K562 (cell line): ENCODE results near the gene FRYL. TPM values are rescaled to one million over a fixed set of nuclear protein-coding genes. Genes with fewer than 3 reads are reported as not detected.

ENCODE experiments used
- ATAC-seq: fragments of 200-7000 bp; cut with Tn5 transposase; 3 replicates; pipeline ENCODE4 v1.9.1; 2020; ENCODE audit warnings: moderate library complexity
- BruUV-seq: library from RNA; stranded (reverse); fragments of 400-500 nt; replicated peaks from 2 replicates; lab custom pipeline; 2021; lab: Mats Ljungman, UMichigan
- CTCF ChIA-PET: fragments of 300-600 bp; formaldehyde crosslinking; extraction: SDS; loops from one replicate; lab custom pipeline; 2021; ENCODE audit warnings: low intra/inter-chr PET ratio; lab: Yijun Ruan, JAX
- POLR2A ChIA-PET: fragments of 300-600, 350-650 bp; sonication (Branson Sonifier 250); formaldehyde crosslinking; extraction: SDS; loops from one replicate; lab custom pipeline; 2021; ENCODE audit warnings: antibody characterized with exemption, inconsistent platforms; lab: Yijun Ruan, JAX
- DNase-seq, 4 experiments: peaks; one replicate each; pipeline versions ENCODE4 v3.0.0 to v3.0.0-alpha.2; 2011 to 2018; ENCODE audit warnings: low spot score in 3 of 4, mixed read lengths in 3 of 4; ENCODE audit errors: extremely low read depth in 1 of 4
- FAIRE-seq: peaks from 2 replicates; lab custom pipeline; 2011; peaks lifted over from hg19 to GRCh38; lab: Jason Lieb, UNC
- H2AFZ ChIP-seq: 2 replicates; pipeline ENCODE4 v1.6.0; 2011; ENCODE audit warnings: low read depth, low read length, control low read depth, inconsistent platforms
- H3K27ac ChIP-seq: fragments of 200-600 bp; 3 replicates; pipeline ENCODE4 v1.8.0; 2011; ENCODE audit warnings: low read depth, mild to moderate bottlenecking, control low read depth, inconsistent platforms, low read length, moderate library complexity, mixed read lengths; ENCODE audit errors: extremely low read depth
- H3K27me3 ChIP-seq, 2 experiments: fragments of 300-600 bp in 1 of 2; 2 replicates in 1 of 2; 3 replicates in 1 of 2; pipeline versions ENCODE4 v1.6.0 to v1.8.0; 2011; ENCODE audit warnings: inconsistent platforms in 2 of 2, low read length in 2 of 2, mild to moderate bottlenecking in 1 of 2, mixed read lengths in 1 of 2, moderate library complexity in 1 of 2; ENCODE audit not compliant: control insufficient read depth in 2 of 2, insufficient read depth in 2 of 2
- H3K36me3 ChIP-seq: fragments of 300-600 bp; 3 replicates; pipeline ENCODE4 v1.8.0; 2011; ENCODE audit warnings: mild to moderate bottlenecking, low read length, inconsistent platforms; ENCODE audit not compliant: control insufficient read depth, insufficient read depth
- H3K4me1 ChIP-seq, 2 experiments: fragments of 200-600 bp in 1 of 2; replicated peaks in 1 of 2; 2 replicates in 1 of 2; 3 replicates in 1 of 2; pipeline versions ENCODE4 v1.5.1 to v1.8.0; 2011; ENCODE audit warnings: inconsistent platforms in 2 of 2, low read length in 2 of 2, mild to moderate bottlenecking in 1 of 2, mixed read lengths in 1 of 2, moderate library complexity in 1 of 2; ENCODE audit not compliant: control insufficient read depth in 2 of 2, insufficient read depth in 2 of 2
- H3K4me2 ChIP-seq: 2 replicates; pipeline ENCODE4 v1.6.1; 2011; ENCODE audit warnings: low read length, control low read depth, inconsistent platforms, mixed read lengths; ENCODE audit not compliant: insufficient read depth
- H3K4me3 ChIP-seq: fragments of 200-600 bp; sonication (generic), shearing (Covaris generic); 2 replicates; pipeline ENCODE4 v1.5.1; 2016; ENCODE audit warnings: control low read depth, inconsistent platforms
- H3K79me2 ChIP-seq: fragments of 200-600 bp; 3 replicates; pipeline ENCODE4 v1.8.0; 2011; ENCODE audit warnings: low read length, inconsistent platforms; ENCODE audit not compliant: control insufficient read depth, insufficient read depth
- H3K9ac ChIP-seq, 2 experiments: 2 replicates each; pipeline versions ENCODE4 v1.6.0 to v1.6.1; 2011; ENCODE audit warnings: low read depth in 2 of 2, low read length in 2 of 2, control low read depth in 1 of 2, inconsistent platforms in 1 of 2, mild to moderate bottlenecking in 1 of 2, mixed read lengths in 1 of 2; ENCODE audit not compliant: insufficient read depth in 1 of 2
- H3K9me1 ChIP-seq: one replicate; pipeline ENCODE4 v1.6.0; 2011; ENCODE audit warnings: inconsistent platforms, mild to moderate bottlenecking, low read length, moderate library complexity; ENCODE audit not compliant: control insufficient read depth, insufficient read depth
- H3K9me3 ChIP-seq: replicated peaks from 2 replicates; pipeline ENCODE4 v1.5.1; 2011; ENCODE audit warnings: low read depth, low read length, inconsistent platforms; ENCODE audit not compliant: control insufficient read depth, insufficient read depth
- H4K20me1 ChIP-seq: replicated peaks from 2 replicates; pipeline ENCODE4 v1.6.1; 2011; ENCODE audit warnings: low read length, inconsistent platforms, mixed read lengths; ENCODE audit not compliant: control insufficient read depth, insufficient read depth
- ADNP ChIP-seq: fragments of 200-800 bp; sonication (Bioruptor generic); IDR thresholded peaks from 2 replicates; pipeline ENCODE4 v1.6.1; 2016; ENCODE audit warnings: missing genetic modification characterization, missing compliant biosample characterization
- GTF2E2 ChIP-seq: fragments of 200-800 bp; sonication (Bioruptor generic); IDR thresholded peaks from 2 replicates; pipeline ENCODE4 v1.6.1; 2016; ENCODE audit warnings: missing genetic modification characterization, missing compliant biosample characterization
- HDAC2 ChIP-seq: fragments of 450-650 bp; IDR thresholded peaks from 2 replicates; pipeline ENCODE4 v1.6.1; 2016; ENCODE audit warnings: mild to moderate bottlenecking
- RFX7 ChIP-seq: fragments of 250-450 bp; sonication (Bioruptor Pico); IDR thresholded peaks from 2 replicates; pipeline ENCODE4 v1.5.1; 2021; ENCODE audit warnings: mild to moderate bottlenecking
- SMARCE1 ChIP-seq: fragments of 450-650 bp; IDR thresholded peaks from 2 replicates; pipeline ENCODE4 v1.7.1; 2016; ENCODE audit warnings: mild to moderate bottlenecking
- TGIF2 ChIP-seq: sonication (generic); formaldehyde crosslinking; IDR thresholded peaks from 2 replicates; pipeline ENCODE4 v1.8.1; 2022; ENCODE audit warnings: mild to moderate bottlenecking, missing genetic modification reagents, moderate library complexity
- ZNF830 ChIP-seq: fragments of 250-450 bp; sonication (Bioruptor Pico); IDR thresholded peaks from 2 replicates; pipeline ENCODE4 v1.5.0; 2021; ENCODE audit warnings: mild to moderate bottlenecking
- in situ Hi-C: fragments of 300-500 bp; cut with MboI; formaldehyde crosslinking; loops from 4 replicates; pipeline ENCODE4 v1.15.0; 2018; ENCODE audit warnings: inconsistent platforms, mixed read lengths
- intact Hi-C: fragments of 100-400 bp; cut with micrococcal nuclease; formaldehyde crosslinking; loops from 2 replicates; pipeline ENCODE4 v1.14.2; 2022
- polyA plus RNA-seq, 8 experiments: library from polyadenylated mRNA; depleted of rRNA in 4 of 8; stranded (reverse) in 5 of 8; unstranded in 3 of 8; fragments of >200 nt; fragmentation: Nextera tagmentation in 2 of 8; fragmentation: Illumina TruSeq in 1 of 8; extraction: Ambion mirVana in 2 of 8; extraction: Trizol in 1 of 8; gene quantifications; 2 replicates each; pipeline versions ENCODE4 v1.2.1 to v1.2.3, GENCODE V29; 2011 to 2014; ENCODE audit warnings: inconsistent platforms in 1 of 8, missing spikeins in 1 of 8
- total RNA-seq, 7 experiments: library from RNA; depleted of rRNA in 6 of 7; stranded (reverse); fragments of >200 nt in 6 of 7; fragmentation: Illumina TruSeq in 2 of 7; extraction: Trizol in 2 of 7; gene quantifications; 2 replicates each; pipeline versions ENCODE4 v1.2.1 to v1.2.3, GENCODE V29; 2011 to 2021; ENCODE audit warnings: low replicate concordance in 1 of 7
- TF ChIP-seq, protein P1 (sequence below): fragments of 200-800 bp; sonication (Bioruptor generic); IDR thresholded peaks from 2 replicates; pipeline ENCODE4 v1.6.1; 2017; ENCODE audit warnings: missing genetic modification characterization, missing compliant biosample characterization
- TF ChIP-seq, protein P2 (sequence below): fragments of 450-650 bp; IDR thresholded peaks from 2 replicates; pipeline ENCODE4 v1.6.1; 2016; ENCODE audit warnings: missing biosample characterization, missing genetic modification characterization
- TF ChIP-seq, protein P3 (sequence below): fragments of 250-450 bp; sonication (Bioruptor Pico); IDR thresholded peaks from 2 replicates; pipeline ENCODE4 v1.8.0; 2022; ENCODE audit warnings: moderate library complexity, mild to moderate bottlenecking, inconsistent platforms

FRYL gene
- total and polyA plus RNA-seq, 9 of the 15 experiments (the other 6 are each of a cell fraction or from before 2014, with no cell fraction given): 7.2 to 34.9 (median 15.9) TPM

DNA sequence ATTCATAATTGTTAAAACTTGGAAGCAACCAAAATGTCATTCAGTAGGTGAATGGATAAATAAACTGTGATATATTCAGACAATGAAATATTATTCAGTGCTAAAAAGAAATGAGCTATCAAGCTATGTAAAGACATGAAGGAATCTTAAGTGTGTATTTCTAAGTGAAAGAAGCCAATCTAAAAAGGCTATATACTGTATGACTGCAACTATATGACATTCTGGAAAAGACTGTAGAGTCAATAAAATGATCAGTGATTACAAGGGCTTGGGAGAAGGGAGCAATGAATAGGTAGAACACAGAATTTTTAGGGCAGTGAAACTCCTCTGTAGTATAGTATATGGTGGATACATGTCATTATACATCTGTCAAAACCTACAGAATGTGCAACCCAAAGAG, 139.9 kb downstream of the FRYL start:
- BruUV-seq: no TSS peak
- Histone ChIP-seq H3K36me3 (no peaks in the 10 kb centered on the region), H3K27ac (no peak overlapping the region), H3K4me3 (no peak overlapping the region), H3K9ac (no peak overlapping the region), H3K9me1 (no peaks in the 10 kb centered on the region), H3K9me3 (no peaks in the 10 kb centered on the region), H3K27me3 (no peaks in the 10 kb centered on the region), H3K79me2 (peaks cover 5% of the 10 kb centered on the region; the same call in 1 of the 3 replicates), H4K20me1 (0 out of 2 replicates have a peak, but pooled peaks cover 7% of the 10 kb centered on the region), H2AFZ (no peak overlapping the region), H3K4me2 (no peak overlapping the region), H3K4me1 (peaks cover 0 to 4% of the 10 kb centered on the region in 2 experiments; a peak in 2 of 5 replicates)
- FAIRE-seq (no peak), ATAC-seq (no peak), DNase-seq (no peak)
- intact Hi-C loops: no loop called here
- TF ChIP-seq ZNF830 (CRISPR knock-in tag): no peak
- TF ChIP-seq, protein P1, sequence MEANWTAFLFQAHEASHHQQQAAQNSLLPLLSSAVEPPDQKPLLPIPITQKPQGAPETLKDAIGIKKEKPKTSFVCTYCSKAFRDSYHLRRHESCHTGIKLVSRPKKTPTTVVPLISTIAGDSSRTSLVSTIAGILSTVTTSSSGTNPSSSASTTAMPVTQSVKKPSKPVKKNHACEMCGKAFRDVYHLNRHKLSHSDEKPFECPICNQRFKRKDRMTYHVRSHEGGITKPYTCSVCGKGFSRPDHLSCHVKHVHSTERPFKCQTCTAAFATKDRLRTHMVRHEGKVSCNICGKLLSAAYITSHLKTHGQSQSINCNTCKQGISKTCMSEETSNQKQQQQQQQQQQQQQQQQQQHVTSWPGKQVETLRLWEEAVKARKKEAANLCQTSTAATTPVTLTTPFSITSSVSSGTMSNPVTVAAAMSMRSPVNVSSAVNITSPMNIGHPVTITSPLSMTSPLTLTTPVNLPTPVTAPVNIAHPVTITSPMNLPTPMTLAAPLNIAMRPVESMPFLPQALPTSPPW (CRISPR knock-in tag): no peak
- TF ChIP-seq, protein P2, sequence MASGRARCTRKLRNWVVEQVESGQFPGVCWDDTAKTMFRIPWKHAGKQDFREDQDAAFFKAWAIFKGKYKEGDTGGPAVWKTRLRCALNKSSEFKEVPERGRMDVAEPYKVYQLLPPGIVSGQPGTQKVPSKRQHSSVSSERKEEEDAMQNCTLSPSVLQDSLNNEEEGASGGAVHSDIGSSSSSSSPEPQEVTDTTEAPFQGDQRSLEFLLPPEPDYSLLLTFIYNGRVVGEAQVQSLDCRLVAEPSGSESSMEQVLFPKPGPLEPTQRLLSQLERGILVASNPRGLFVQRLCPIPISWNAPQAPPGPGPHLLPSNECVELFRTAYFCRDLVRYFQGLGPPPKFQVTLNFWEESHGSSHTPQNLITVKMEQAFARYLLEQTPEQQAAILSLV (tag): no peak
- TF ChIP-seq ADNP (tag): no peak
- no peak for TF ChIP-seq RFX7 (CRISPR knock-in tag)
- no peak for TF ChIP-seq SMARCE1
- no peak for TF ChIP-seq TGIF2 (CRISPR knock-in tag)
- TF ChIP-seq GTF2E2 (tag): no peak
- no peak for TF ChIP-seq HDAC2
- TF ChIP-seq, protein P3, sequence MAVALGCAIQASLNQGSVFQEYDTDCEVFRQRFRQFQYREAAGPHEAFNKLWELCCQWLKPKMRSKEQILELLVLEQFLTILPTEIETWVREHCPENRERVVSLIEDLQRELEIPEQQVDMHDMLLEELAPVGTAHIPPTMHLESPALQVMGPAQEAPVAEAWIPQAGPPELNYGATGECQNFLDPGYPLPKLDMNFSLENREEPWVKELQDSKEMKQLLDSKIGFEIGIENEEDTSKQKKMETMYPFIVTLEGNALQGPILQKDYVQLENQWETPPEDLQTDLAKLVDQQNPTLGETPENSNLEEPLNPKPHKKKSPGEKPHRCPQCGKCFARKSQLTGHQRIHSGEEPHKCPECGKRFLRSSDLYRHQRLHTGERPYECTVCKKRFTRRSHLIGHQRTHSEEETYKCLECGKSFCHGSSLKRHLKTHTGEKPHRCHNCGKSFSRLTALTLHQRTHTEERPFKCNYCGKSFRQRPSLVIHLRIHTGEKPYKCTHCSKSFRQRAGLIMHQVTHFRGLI (CRISPR knock-in tag): no peak
- in situ Hi-C loops: no loop called here
- ChIA-PET CTCF (no interaction called here), POLR2A (no interaction called here)
